ENCODE data around the gene IGSF21. TPM values are rescaled to one million over a fixed set of nuclear protein-coding genes. Genes with fewer than 3 reads are reported as not detected.

IGSF21 gene
- total RNA-seq, 1 donor from 2014 or later, result 1.8 TPM

- Histone ChIP-seq H3K27ac (no peak overlapping the region), H3K36me3 (no peaks in the 10 kb centered on the region), H3K27me3 (ENCODE audit: low read depth) (peaks cover 82% of the 10 kb centered on the region), H3K9me3 (no peaks in the 10 kb centered on the region), H3K4me1 (peaks cover 12% of the 10 kb centered on the region), H3K4me3 (no peak overlapping the region)
- DNase-seq (no peak), ATAC-seq (no peak)
- TF ChIP-seq CTCF (IDR thresholded peaks at IDR 0.05), result no peak
- intact Hi-C loops (cut with DNase I), result no loop called here
Measured at GRCh38 chr1:18114726-18115410, 7.3 kb downstream of the IGSF21 start.

- Histone ChIP-seq H3K36me3 (no peaks in the 10 kb centered on the region), H3K4me1 (no peaks in the 10 kb centered on the region), H3K27me3 (ENCODE audit: low read depth) (peaks cover 80% of the 10 kb centered on the region), H3K27ac (no peak overlapping the region), H3K9me3 (no peaks in the 10 kb centered on the region), H3K4me3 (no peak overlapping the region)
- DNase-seq, result no peak
- intact Hi-C loops (cut with DNase I), result no loop called here
- TF ChIP-seq CTCF (IDR thresholded peaks at IDR 0.05), result no peak
- ATAC-seq, result no peak
Measured at GRCh38 chr1:18116777-18117176, 9.2 kb downstream of the IGSF21 start.

GRCh38 chr1:18118078-18118477 is 10.5 kb downstream of the IGSF21 start:
- intact Hi-C loops (cut with DNase I), result no loop called here
- no peak overlapping the region for H3K4me3 ChIP-seq
- no peaks in the 10 kb centered on the region for H3K9me3 ChIP-seq
- peak in 1 of 2 donors; percentile 26 for ATAC-seq
- H3K4me1 ChIP-seq, result no peaks in the 10 kb centered on the region
- H3K27me3 ChIP-seq (ENCODE audit: low read depth), result peaks cover 68% of the 10 kb centered on the region
- DNase-seq, result no peak
- TF ChIP-seq CTCF (IDR thresholded peaks at IDR 0.05), result no peak
- no peak overlapping the region for H3K27ac ChIP-seq
- no peaks in the 10 kb centered on the region for H3K36me3 ChIP-seq

- intact Hi-C loops (cut with DNase I), result no loop called here
- Histone ChIP-seq H3K27ac (no peak overlapping the region), H3K4me1 (no peaks in the 10 kb centered on the region), H3K36me3 (no peaks in the 10 kb centered on the region), H3K27me3 (ENCODE audit: low read depth) (peaks cover 68% of the 10 kb centered on the region), H3K9me3 (no peaks in the 10 kb centered on the region), H3K4me3 (no peak overlapping the region)
- DNase-seq (no peak), ATAC-seq (no peak)
- TF ChIP-seq CTCF (IDR thresholded peaks at IDR 0.05), result no peak
Measured at GRCh38 chr1:18118491-18118890, 10.9 kb downstream of the IGSF21 start.

GRCh38 chr1:18119289-18119688 is 11.7 kb downstream of the IGSF21 start:
- no peak for ATAC-seq
- no peak for TF ChIP-seq CTCF (IDR thresholded peaks at IDR 0.05)
- Histone ChIP-seq H3K9me3 (no peaks in the 10 kb centered on the region), H3K36me3 (no peaks in the 10 kb centered on the region), H3K27me3 (ENCODE audit: low read depth) (peaks cover 60% of the 10 kb centered on the region), H3K4me3 (no peak overlapping the region), H3K4me1 (no peaks in the 10 kb centered on the region), H3K27ac (no peak overlapping the region)
- DNase-seq, result no peak
- intact Hi-C loops (cut with DNase I), result no loop called here
